HepG2 (cell line): Measurements from ENCODE around the gene KCNF1. TPM values are rescaled to one million over a fixed set of nuclear protein-coding genes. Genes with fewer than 3 reads are reported as not detected.

Experiments used
- CHCHD3 ChIP-seq: sonication (generic); formaldehyde crosslinking; IDR thresholded peaks from 2 replicates; pipeline ENCODE4 v1.8.0; 2022; ENCODE audit warnings: mild to moderate bottlenecking, missing genetic modification reagents, moderate library complexity
- DR1 ChIP-seq: sonication (generic); formaldehyde crosslinking; IDR thresholded peaks from 2 replicates; pipeline ENCODE4 v1.8.0; 2021; ENCODE audit warnings: mild to moderate bottlenecking, missing genetic modification reagents, inconsistent platforms
- ELF1 ChIP-seq: sonication (generic); formaldehyde crosslinking; IDR thresholded peaks from 2 replicates; pipeline ENCODE4 v1.4.0; 2020; ENCODE audit warnings: missing genetic modification reagents
- ELF4 ChIP-seq: sonication (generic); formaldehyde crosslinking; IDR thresholded peaks from 2 replicates; pipeline ENCODE4 v1.5.0; 2020; ENCODE audit warnings: missing genetic modification reagents, mild to moderate bottlenecking, moderate library complexity, borderline replicate concordance
- GMEB2 ChIP-seq: IDR thresholded peaks from 2 replicates; pipeline ENCODE4 v1.6.1; 2016; ENCODE audit warnings: missing biosample characterization, missing genetic modification reagents, low read depth
- GZF1 ChIP-seq: sonication (generic); formaldehyde crosslinking; IDR thresholded peaks from 2 replicates; pipeline ENCODE4 v1.5.1; 2020; ENCODE audit warnings: mild to moderate bottlenecking, missing genetic modification reagents
- HOXA3 ChIP-seq: sonication (generic); formaldehyde crosslinking; IDR thresholded peaks from 2 replicates; pipeline ENCODE4 v1.5.0; 2020; ENCODE audit warnings: missing genetic modification reagents
- IRF9 ChIP-seq: sonication (generic); formaldehyde crosslinking; IDR thresholded peaks from 2 replicates; pipeline ENCODE4 v1.8.0; 2022; ENCODE audit warnings: missing genetic modification reagents, mild to moderate bottlenecking, borderline replicate concordance
- ISL2 ChIP-seq: sonication (generic); formaldehyde crosslinking; IDR thresholded peaks from 2 replicates; pipeline ENCODE4 v1.5.0; 2020; ENCODE audit warnings: missing genetic modification reagents
- ISX ChIP-seq: sonication (generic); formaldehyde crosslinking; conservative IDR thresholded peaks from 2 replicates; pipeline ENCODE4 v1.5.0; 2020; ENCODE audit warnings: missing genetic modification reagents
- LBX2 ChIP-seq: sonication (generic); formaldehyde crosslinking; IDR thresholded peaks from 2 replicates; pipeline ENCODE4 v1.5.0; 2020; ENCODE audit warnings: missing genetic modification reagents, mild to moderate bottlenecking, borderline replicate concordance
- MAX ChIP-seq: IDR thresholded peaks from 2 replicates; pipeline ENCODE4 v1.6.1; 2012; ENCODE audit warnings: inconsistent platforms
- NFYB ChIP-seq: sonication (generic); formaldehyde crosslinking; IDR thresholded peaks from 2 replicates; pipeline ENCODE4 v1.4.0; 2020; ENCODE audit warnings: missing genetic modification reagents
- PITX1 ChIP-seq: sonication (generic); formaldehyde crosslinking; IDR thresholded peaks from 2 replicates; pipeline ENCODE4 v1.5.1; 2020; ENCODE audit warnings: mild to moderate bottlenecking, missing genetic modification reagents
- SALL2 ChIP-seq: sonication (generic); formaldehyde crosslinking; IDR thresholded peaks from 2 replicates; pipeline ENCODE4 v1.8.1; 2023; ENCODE audit warnings: mild to moderate bottlenecking, missing genetic modification reagents, inconsistent platforms
- SIN3A ChIP-seq: IDR thresholded peaks from 2 replicates; pipeline ENCODE4 v1.6.1; 2011; ENCODE audit warnings: low read depth, mild to moderate bottlenecking, control low read depth, low read length, borderline replicate concordance
- TBL1XR1 ChIP-seq: fragments of 150-350 bp; IDR thresholded peaks from 2 replicates; pipeline ENCODE4 v1.6.1; 2014; ENCODE audit warnings: borderline replicate concordance, low read length; ENCODE audit not compliant: partially characterized antibody
- TBX2 ChIP-seq: sonication (generic); formaldehyde crosslinking; IDR thresholded peaks from 2 replicates; pipeline ENCODE4 v1.5.0; 2020; ENCODE audit warnings: missing genetic modification reagents, mild to moderate bottlenecking, borderline replicate concordance
- ZBTB21 ChIP-seq: sonication (generic); formaldehyde crosslinking; IDR thresholded peaks from 2 replicates; pipeline ENCODE4 v1.4.0; 2020; ENCODE audit warnings: missing genetic modification reagents
- ZBTB43 ChIP-seq: sonication (generic); formaldehyde crosslinking; conservative IDR thresholded peaks from 2 replicates; pipeline ENCODE4 v1.4.0; 2020; ENCODE audit warnings: missing genetic modification reagents
- ZFP90 ChIP-seq: sonication (generic); formaldehyde crosslinking; IDR thresholded peaks from 2 replicates; pipeline ENCODE4 v1.8.0; 2022; ENCODE audit warnings: missing genetic modification reagents, mild to moderate bottlenecking, inconsistent platforms, borderline replicate concordance
- ZNF317 ChIP-seq: sonication (generic); formaldehyde crosslinking; IDR thresholded peaks from 2 replicates; pipeline ENCODE4 v1.5.0; 2020; ENCODE audit warnings: mild to moderate bottlenecking, missing genetic modification reagents
- ZNF543 ChIP-seq: sonication (generic); formaldehyde crosslinking; IDR thresholded peaks from 2 replicates; pipeline ENCODE4 v1.4.0; 2020; ENCODE audit warnings: mild to moderate bottlenecking, missing genetic modification reagents
- ZNF562 ChIP-seq: sonication (generic); formaldehyde crosslinking; IDR thresholded peaks from 2 replicates; pipeline ENCODE4 v1.8.0; 2022; ENCODE audit warnings: missing genetic modification reagents, borderline replicate concordance
- ZNF724P ChIP-seq: sonication (generic); formaldehyde crosslinking; IDR thresholded peaks from 2 replicates; pipeline ENCODE4 v1.8.0; 2022; ENCODE audit warnings: missing genetic modification reagents, borderline replicate concordance
- ZSCAN25 ChIP-seq: sonication (generic); formaldehyde crosslinking; IDR thresholded peaks from 2 replicates; pipeline ENCODE4 v1.8.0; 2022; ENCODE audit warnings: mild to moderate bottlenecking, missing genetic modification reagents
- polyA plus RNA-seq, 8 experiments: library from polyadenylated mRNA; depleted of rRNA in 3 of 8; stranded (reverse) in 7 of 8; unstranded in 1 of 8; fragments of >200 nt; fragmentation: Illumina TruSeq in 4 of 8; extraction: Trizol in 4 of 8; gene quantifications; 2 replicates each; pipeline versions ENCODE4 v1.2.1 to v1.2.3, GENCODE V29; 2011 to 2016; ENCODE audit warnings: low read depth in 4 of 8, missing spikeins in 1 of 8, mixed read lengths in 1 of 8; ENCODE audit not compliant: insufficient read depth in 1 of 8
- total RNA-seq, 5 experiments: library from RNA; depleted of rRNA; stranded (reverse); fragments of >200 nt; fragmentation: Illumina TruSeq; extraction: Trizol; gene quantifications; 2 replicates each; pipeline ENCODE4 v1.2.3, GENCODE V29; 2016; ENCODE audit warnings: low read depth in 1 of 5

The KCNF1 gene
- total and polyA plus RNA-seq, 2 of the 13 experiments (the other 11 are each of a cell fraction or from before 2014, with no cell fraction given), result 0.09 to 0.12 TPM

- no peak for TF ChIP-seq ZNF562 (CRISPR knock-in tag)
- peak; percentile 37; the same call in 1 of the 2 replicates for TF ChIP-seq ZBTB21
- TF ChIP-seq GZF1 (CRISPR knock-in tag), result no peak
- TF ChIP-seq ZNF317 (CRISPR knock-in tag), result no peak
- TF ChIP-seq ELF1 (CRISPR knock-in tag), result no peak
- TF ChIP-seq ZFP90 (CRISPR knock-in tag), result no peak
- TF ChIP-seq LBX2 (CRISPR knock-in tag), result no peak
- no peak for TF ChIP-seq DR1
- no peak for TF ChIP-seq SIN3A
- peak; percentile 65 for TF ChIP-seq MAX
- TF ChIP-seq NFYB, result no peak
- TF ChIP-seq TBL1XR1, result no peak
- no peak for TF ChIP-seq ZNF724P (CRISPR knock-in tag)
- TF ChIP-seq ISL2 (CRISPR knock-in tag), result peak; percentile 54; the same call in 1 of the 2 replicates
- peak; percentile 52; the same call in 1 of the 2 replicates for TF ChIP-seq HOXA3
- TF ChIP-seq ZSCAN25 (CRISPR knock-in tag), result no peak
- TF ChIP-seq SALL2 (CRISPR knock-in tag), result no peak
- no peak for TF ChIP-seq ZBTB43 (CRISPR knock-in tag)
- TF ChIP-seq IRF9, result no peak; the same call in 1 of the 2 replicates
- peak; percentile 87 for TF ChIP-seq PITX1 (CRISPR knock-in tag)
- TF ChIP-seq CHCHD3, result no peak
- TF ChIP-seq GMEB2 (CRISPR knock-in tag), result no peak
- TF ChIP-seq TBX2 (CRISPR knock-in tag), result peak; percentile 81; the same call in 1 of the 2 replicates
- TF ChIP-seq ELF4, result no peak
- TF ChIP-seq ISX (CRISPR knock-in tag), result no peak
- no peak for TF ChIP-seq ZNF543
Measured at GRCh38 chr2:10935953-10936942, 24.5 kb downstream of the KCNF1 start (continued).
